GM23248 (cell line): ENCODE results near the gene CACNB4. TPM values are rescaled to one million over a fixed set of nuclear protein-coding genes. Genes with fewer than 3 reads are reported as not detected.
A peak's percentile ranks its signal among the peaks of the same experiment; 100 is the strongest.

Experiments used
- DNase-seq: peaks from one replicate; pipeline ENCODE4 v3.0.0-alpha.2; 2015
- H2AFZ ChIP-seq: fragments of 200-600 bp; sonication (generic); 2 replicates; pipeline ENCODE4 v1.6.1; 2016; ENCODE audit warnings: antibody characterized with exemption
- H3F3A ChIP-seq: fragments of 200-600 bp; sonication (generic); 2 replicates; pipeline ENCODE4 v1.6.1; 2016; ENCODE audit warnings: mild to moderate bottlenecking, antibody characterized with exemption, mixed run types; ENCODE audit not compliant: insufficient read depth
- H3K27ac ChIP-seq: fragments of 200-600 bp; sonication (generic); 2 replicates; pipeline ENCODE4 v1.5.1; 2016; ENCODE audit warnings: mild to moderate bottlenecking
- H3K27me3 ChIP-seq: fragments of 200-600 bp; sonication (generic); replicated peaks from 2 replicates; pipeline ENCODE4 v1.6.1; 2016; ENCODE audit warnings: mild to moderate bottlenecking; ENCODE audit not compliant: insufficient read depth
- H3K36me3 ChIP-seq: fragments of 200-600 bp; sonication (generic); 2 replicates; pipeline ENCODE4 v1.6.1; 2016; ENCODE audit warnings: low read depth, mild to moderate bottlenecking
- H3K4me1 ChIP-seq: fragments of 200-600 bp; sonication (generic); 2 replicates; pipeline ENCODE4 v1.6.1; 2016; ENCODE audit warnings: mild to moderate bottlenecking; ENCODE audit not compliant: insufficient read depth
- H3K4me2 ChIP-seq: fragments of 200-600 bp; sonication (generic); one replicate; pipeline ENCODE4 v1.6.1; 2016; ENCODE audit warnings: mild to moderate bottlenecking; ENCODE audit not compliant: unreplicated experiment
- H3K4me3 ChIP-seq: fragments of 200-600 bp; sonication (generic); 2 replicates; pipeline ENCODE4 v1.5.1; 2016; ENCODE audit warnings: mild to moderate bottlenecking
- H3K79me2 ChIP-seq: fragments of 200-600 bp; sonication (generic); 2 replicates; pipeline ENCODE4 v1.6.1; 2016; ENCODE audit warnings: mild to moderate bottlenecking; ENCODE audit not compliant: insufficient read depth
- H3K9ac ChIP-seq: fragments of 200-600 bp; sonication (generic); 2 replicates; pipeline ENCODE4 v1.6.1; 2016; ENCODE audit warnings: mild to moderate bottlenecking
- H3K9me2 ChIP-seq: fragments of 200-600 bp; sonication (generic); 2 replicates; pipeline ENCODE4 v1.6.1; 2016; ENCODE audit warnings: mixed run types, mild to moderate bottlenecking, moderate library complexity; ENCODE audit not compliant: insufficient read depth
- H3K9me3 ChIP-seq: fragments of 200-600 bp; sonication (generic); one replicate; pipeline ENCODE4 v1.6.1; 2017; ENCODE audit warnings: low read depth
- H4K20me1 ChIP-seq: fragments of 200-600 bp; sonication (generic); 2 replicates; pipeline ENCODE4 v1.6.0; 2016; ENCODE audit not compliant: insufficient read depth
- EZH2 ChIP-seq: fragments of 200-600 bp; sonication (generic); IDR thresholded peaks from 2 replicates; pipeline ENCODE4 v1.6.1; 2018; ENCODE audit warnings: antibody characterized with exemption, mild to moderate bottlenecking; ENCODE audit not compliant: insufficient read depth, poor library complexity, severe bottlenecking
- EZH2phosphoT487 ChIP-seq: fragments of 200-600 bp; sonication (generic); IDR thresholded peaks from 2 replicates; pipeline ENCODE4 v1.6.1; 2018; ENCODE audit warnings: antibody characterized with exemption, moderate library complexity, mild to moderate bottlenecking, low read depth; ENCODE audit not compliant: insufficient read depth
- WGBS, 2 experiments: methylation state at CpG; one replicate each; pipeline ENCODE4 v1.1.6; 2015 to 2017; ENCODE audit warnings: low lambda C conversion rate in 2 of 2, low coverage in 1 of 2; ENCODE audit errors: missing lambda C conversion rate in 2 of 2; 5-methylcytosine and 5-hydroxymethylcytosine counted together
- in situ Hi-C: fragments of 300-500 bp; cut with MboI; formaldehyde crosslinking; loops from 2 replicates; pipeline ENCODE4 v1.15.0; 2020
- polyA plus RNA-seq: library from polyadenylated mRNA; unstranded; fragments of >200 nt; fragmentation: Nextera tagmentation; extraction: Ambion mirVana; gene quantifications from 2 replicates; pipeline ENCODE4 v1.2.1, GENCODE V29; 2016
- total RNA-seq: library from RNA; depleted of rRNA; stranded (reverse); fragments of >200 nt; shearing (Covaris generic); gene quantifications from 2 replicates; pipeline ENCODE4 v1.2.3, GENCODE V29; 2014

Gene CACNB4
- total and polyA plus RNA-seq, 2 experiments from 2014 or later: 0.05 to 0.11 TPM

DNA sequence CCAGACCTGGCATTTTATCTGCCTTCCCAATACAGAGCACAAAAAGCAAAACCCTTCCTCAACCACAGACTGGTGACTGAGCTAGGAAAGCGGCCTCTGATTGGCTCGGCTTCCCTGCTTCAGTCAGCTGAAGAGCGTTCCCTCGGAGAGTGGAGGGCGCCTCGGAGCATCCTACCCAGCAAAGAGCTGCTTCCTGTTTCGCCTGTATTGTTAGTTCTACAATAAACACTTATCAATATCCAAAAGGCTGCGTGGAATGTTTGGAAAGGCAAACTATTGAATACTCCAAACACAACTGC is 125.0 kb downstream of the CACNB4 start:
- no peaks in the 10 kb centered on the region for H3K9me3 ChIP-seq
- DNase-seq: peak; percentile 18
- H3K79me2 ChIP-seq: no peaks in the 10 kb centered on the region
- no peak overlapping the region for H3K4me2 ChIP-seq
- no peaks in the 10 kb centered on the region for H3K9me2 ChIP-seq
- H3K27me3 ChIP-seq: no peaks in the 10 kb centered on the region
- no peak overlapping the region for H3K9ac ChIP-seq
- 5% methylated on average over 8 of the region's 8 CpGs for WGBS, 2 experiments
- H4K20me1 ChIP-seq: no peaks in the 10 kb centered on the region
- TF ChIP-seq EZH2phosphoT487 (no peak), EZH2 (no peak)
- no peaks in the 10 kb centered on the region for H3K4me1 ChIP-seq
- no peaks in the 10 kb centered on the region for H3F3A ChIP-seq
- in situ Hi-C loops: no loop called here
- H2AFZ ChIP-seq: 0 out of 2 replicates have a peak overlapping the region, but pooled peaks have one; percentile 1
- no peaks in the 10 kb centered on the region for H3K36me3 ChIP-seq
- no peak overlapping the region for H3K4me3 ChIP-seq
- no peak overlapping the region for H3K27ac ChIP-seq

GRCh38 chr2:151973013-151973900 is 125.6 kb downstream of the CACNB4 start:
- Histone ChIP-seq H4K20me1 (no peaks in the 10 kb centered on the region), H3K9me2 (no peaks in the 10 kb centered on the region), H3K9ac (no peak overlapping the region), H3K4me1 (no peaks in the 10 kb centered on the region), H3K79me2 (no peaks in the 10 kb centered on the region), H3K9me3 (no peaks in the 10 kb centered on the region), H3F3A (no peaks in the 10 kb centered on the region), H3K27ac (no peak overlapping the region), H3K36me3 (no peaks in the 10 kb centered on the region), H3K4me3 (no peak overlapping the region), H3K4me2 (no peak overlapping the region), H3K27me3 (no peaks in the 10 kb centered on the region), H2AFZ (0 out of 2 replicates have a peak overlapping the region, but pooled peaks have one; percentile 1)
- DNase-seq: no peak
- TF ChIP-seq EZH2phosphoT487: no peak
- TF ChIP-seq EZH2: no peak
- in situ Hi-C loops: no loop called here
- WGBS, 2 experiments: 69 to 71% methylated on average over 8 of the region's 8 CpGs

DNA sequence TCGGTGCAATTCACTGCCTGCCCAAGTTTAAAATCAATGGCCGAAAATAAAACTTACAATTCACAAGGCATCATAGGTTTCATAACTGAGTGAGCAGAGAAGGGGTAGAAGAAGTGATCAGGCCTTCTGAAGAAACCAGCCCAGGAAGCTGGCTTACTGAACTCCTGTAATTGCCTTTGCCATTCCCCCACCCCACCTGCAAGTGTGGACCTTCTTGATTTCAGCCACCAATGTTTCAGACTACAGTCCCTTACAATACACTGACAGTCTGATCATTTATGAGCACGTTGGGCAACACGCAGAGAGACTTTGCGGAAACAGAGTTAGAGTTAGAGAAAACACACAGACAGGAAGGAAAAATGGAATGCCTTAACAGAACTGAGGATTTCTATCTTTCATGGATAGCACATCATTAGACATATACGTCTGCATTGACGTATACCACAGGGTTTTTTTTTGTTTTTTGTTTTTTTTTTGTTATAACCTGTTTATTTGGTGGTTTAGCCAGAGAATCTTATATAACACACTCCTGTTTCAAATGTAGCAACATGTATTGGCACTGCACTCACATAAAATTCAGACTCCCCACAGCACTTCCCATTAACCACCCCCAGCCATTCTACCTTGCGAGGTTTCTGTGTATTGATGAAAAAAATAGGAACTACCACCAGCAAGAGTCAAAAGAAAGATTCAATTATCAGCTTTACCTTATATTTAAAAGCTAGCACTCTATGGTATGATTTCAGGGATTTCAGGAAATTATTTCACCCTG is 126.4 kb downstream of the CACNB4 start:
- Histone ChIP-seq H3K4me2 (no peak overlapping the region), H3K4me1 (no peaks in the 10 kb centered on the region), H3K27ac (no peak overlapping the region), H3K27me3 (no peaks in the 10 kb centered on the region), H3F3A (no peaks in the 10 kb centered on the region), H4K20me1 (no peaks in the 10 kb centered on the region), H3K4me3 (no peak overlapping the region), H3K79me2 (no peaks in the 10 kb centered on the region), H3K36me3 (no peaks in the 10 kb centered on the region), H2AFZ (no peak overlapping the region), H3K9me2 (no peaks in the 10 kb centered on the region), H3K9ac (no peak overlapping the region), H3K9me3 (no peaks in the 10 kb centered on the region)
- 69 to 70% methylated on average over 8 of the region's 8 CpGs for WGBS, 2 experiments
- in situ Hi-C loops: no loop called here
- no peak for TF ChIP-seq EZH2
- no peak for TF ChIP-seq EZH2phosphoT487
- no peak for DNase-seq

- no peak overlapping the region for H3K4me2 ChIP-seq
- no peaks in the 10 kb centered on the region for H3K79me2 ChIP-seq
- no peaks in the 10 kb centered on the region for H3K4me1 ChIP-seq
- no peaks in the 10 kb centered on the region for H3K9me2 ChIP-seq
- WGBS, 2 experiments: 69 to 72% methylated on average over 13 of the region's 13 CpGs
- no peak for DNase-seq
- H3K4me3 ChIP-seq: no peak overlapping the region
- no peaks in the 10 kb centered on the region for H4K20me1 ChIP-seq
- H3K27ac ChIP-seq: no peak overlapping the region
- H3K27me3 ChIP-seq: no peaks in the 10 kb centered on the region
- no peak for TF ChIP-seq EZH2phosphoT487
- no peak for TF ChIP-seq EZH2
- no peaks in the 10 kb centered on the region for H3F3A ChIP-seq
- H3K9me3 ChIP-seq: no peaks in the 10 kb centered on the region
- no peak overlapping the region for H3K9ac ChIP-seq
- no peaks in the 10 kb centered on the region for H3K36me3 ChIP-seq
- in situ Hi-C loops: no loop called here
- no peak overlapping the region for H2AFZ ChIP-seq
These were observed 127.4 kb downstream of the CACNB4 start for GRCh38 chr2:151971301-151972051.
